HG03342 (cell line): ENCODE measurements around the gene SFXN5.

ENCODE experiments used
- ATAC-seq: cut with Tn5 transposase; IDR thresholded peaks from one replicate; pipeline ENCODE4 v1.9.1; 2021; ENCODE audit warnings: mild to moderate bottlenecking, moderate library complexity; ENCODE audit not compliant: unreplicated experiment

The SFXN5 gene

DNA sequence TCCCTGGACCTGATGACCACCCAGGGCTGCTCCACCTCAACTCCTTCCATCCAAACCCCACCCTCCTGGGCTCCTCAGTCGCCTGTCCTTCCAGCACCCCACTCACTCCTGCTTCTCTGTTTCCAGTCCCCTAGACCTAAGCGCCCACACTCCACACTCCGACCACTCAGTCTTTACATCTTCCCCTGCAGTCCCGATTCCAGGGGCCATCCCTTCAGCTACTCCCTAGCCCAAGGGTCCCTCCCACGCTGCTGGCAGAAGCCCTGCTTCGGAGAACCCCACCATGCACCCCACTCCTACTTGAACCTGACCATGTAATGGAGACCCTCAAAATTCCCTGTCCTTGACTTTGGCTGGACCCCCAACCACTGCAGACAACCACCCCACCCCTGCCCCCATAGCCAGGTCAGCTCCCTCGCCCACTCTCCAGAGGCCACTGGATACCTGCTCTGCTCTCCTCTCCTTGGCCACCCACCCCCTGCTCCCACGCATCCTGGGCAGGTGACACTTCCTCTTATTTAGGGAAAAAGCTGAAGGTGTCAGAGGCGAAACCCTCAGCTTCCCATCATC lies 126.0 kb downstream of the SFXN5 start:
- no peak for ATAC-seq

DNA sequence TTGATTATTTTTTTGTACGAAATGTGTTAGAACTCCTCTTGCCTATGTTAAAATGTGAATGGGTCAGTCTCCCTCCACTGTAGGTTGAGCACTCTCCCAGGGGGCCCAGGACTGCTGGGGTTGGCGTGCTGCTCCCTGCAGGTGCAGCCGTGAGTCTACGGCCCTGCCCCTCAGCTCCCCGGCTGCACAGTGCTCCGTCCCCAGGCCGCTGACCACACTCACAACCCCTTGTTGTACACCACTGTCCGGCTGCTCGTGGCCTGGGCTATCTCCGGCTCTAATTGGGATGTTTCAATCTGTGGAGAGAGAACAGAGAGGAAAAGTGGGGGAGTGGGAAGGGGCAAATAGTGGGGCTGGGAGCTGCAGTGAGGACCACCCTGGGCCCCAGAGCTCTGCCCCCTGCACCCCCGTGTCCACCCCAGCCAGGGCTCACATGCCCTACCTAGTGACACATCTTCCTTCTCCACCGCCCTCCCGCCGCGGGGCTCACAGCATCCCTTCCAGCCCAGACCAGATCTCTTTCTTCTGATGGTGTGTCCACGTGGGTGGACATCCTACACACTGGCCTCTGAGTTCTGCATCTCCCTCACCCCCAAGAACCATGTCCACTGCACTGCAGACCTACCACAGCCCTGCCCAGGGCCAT lies 126.6 kb downstream of the SFXN5 start:
- no peak for ATAC-seq

DNA sequence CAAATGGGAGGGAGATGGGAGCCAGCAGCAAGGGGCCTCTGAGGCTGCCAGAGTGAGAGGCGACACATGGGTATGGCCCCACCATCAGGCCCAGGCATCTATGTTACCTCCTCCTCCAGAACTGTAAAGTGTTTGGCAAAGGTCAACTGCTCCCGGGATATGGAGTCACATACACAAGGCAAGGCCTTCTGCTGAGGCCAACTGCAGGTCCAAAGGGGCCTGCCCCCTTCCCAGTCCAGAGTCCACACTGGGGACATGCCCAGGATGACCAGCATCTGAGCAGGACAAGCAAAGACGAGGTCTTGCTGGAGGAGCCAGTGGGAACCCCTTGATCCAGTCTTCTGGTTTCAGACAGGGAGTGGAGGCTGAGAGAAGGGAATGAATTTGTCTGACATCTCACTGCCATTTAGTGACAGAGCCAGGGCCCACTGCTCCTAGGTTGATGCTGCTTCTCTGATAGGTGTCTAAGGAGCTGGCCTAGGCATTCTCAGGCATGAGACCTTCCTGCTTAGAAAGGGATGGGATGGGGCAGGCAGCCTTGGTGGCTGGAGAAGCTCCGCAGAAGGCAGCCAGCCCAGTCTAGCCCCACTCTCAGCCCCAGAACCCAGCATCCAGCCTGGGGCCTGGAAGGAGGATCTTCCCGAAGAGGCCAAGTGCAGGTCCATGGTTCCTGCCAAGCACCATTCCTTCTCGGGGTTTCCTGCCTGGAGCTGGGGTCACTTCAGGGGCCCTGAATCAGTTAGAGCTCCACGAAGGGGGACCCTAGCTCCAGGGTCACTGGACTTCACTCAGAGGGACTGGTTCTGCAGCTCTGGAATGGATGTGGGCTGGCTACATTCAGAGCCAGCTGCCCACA lies 127.7 kb downstream of the SFXN5 start:
- ATAC-seq, result no peak

DNA sequence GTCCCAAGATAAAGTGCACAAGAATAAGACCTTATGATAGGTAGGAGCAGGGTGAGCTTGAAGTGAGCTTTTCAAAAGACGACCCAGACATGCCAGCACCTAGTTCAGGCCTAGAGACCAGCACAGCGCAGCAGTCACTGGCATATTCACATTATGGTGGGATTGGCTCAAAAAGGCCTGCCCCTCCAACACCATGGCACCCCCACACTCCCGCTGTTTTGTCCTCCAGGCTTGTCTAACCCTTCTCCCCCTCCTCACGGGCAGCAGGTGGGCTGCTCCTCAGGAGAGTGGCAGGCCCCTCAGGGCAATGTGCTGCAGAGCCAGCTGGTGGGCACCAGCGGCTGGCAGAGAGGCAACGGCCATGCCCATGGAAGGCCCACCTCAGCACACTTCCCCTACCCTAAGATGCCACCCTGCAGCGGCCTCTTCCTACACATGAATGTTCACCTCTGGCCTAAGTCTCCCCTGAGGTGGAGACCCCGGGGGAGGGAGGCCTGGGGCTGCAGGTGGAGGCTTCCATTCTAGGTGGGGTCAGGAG lies 128.6 kb downstream of the SFXN5 start:
- ATAC-seq, result no peak

DNA sequence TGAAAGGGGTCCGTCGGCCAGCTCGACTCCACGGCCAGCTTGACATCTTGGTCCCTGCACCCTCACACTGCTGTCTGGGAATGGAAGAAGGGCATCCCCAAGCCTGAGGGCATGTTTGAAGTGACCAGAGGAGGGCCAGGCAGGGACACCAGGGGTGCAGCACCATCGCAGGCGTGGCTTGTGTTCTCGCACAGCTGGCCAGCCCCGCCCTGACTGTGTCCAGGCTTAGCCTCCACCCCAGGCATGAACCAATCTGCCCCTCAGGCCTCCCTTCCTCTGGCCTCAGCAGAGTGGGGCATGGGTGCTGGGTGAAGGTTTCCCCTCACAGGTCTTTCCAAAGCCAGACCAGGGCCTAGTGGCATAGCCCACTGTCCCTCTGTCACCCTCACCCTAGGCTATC lies 129.2 kb downstream of the SFXN5 start:
- no peak for ATAC-seq

DNA sequence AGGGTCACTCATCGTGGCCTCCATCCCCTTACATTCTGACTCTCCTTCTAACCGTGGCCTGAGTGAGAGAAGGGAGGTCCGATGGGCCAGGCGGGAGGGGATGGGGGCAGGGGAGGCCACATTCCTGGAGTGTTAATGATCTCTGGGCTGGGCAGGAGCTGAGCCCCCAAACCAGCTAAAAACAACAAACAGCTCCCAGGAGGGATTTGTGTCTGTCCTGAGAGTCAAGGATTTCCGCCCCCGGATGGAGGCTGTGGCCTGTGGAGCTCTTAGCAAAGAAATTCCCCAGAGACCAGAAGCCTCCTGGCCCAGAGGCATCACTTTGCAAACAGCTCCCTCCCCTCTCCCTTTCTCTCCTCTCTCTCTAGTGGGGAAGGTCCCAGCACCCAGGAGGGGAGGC lies 130.7 kb downstream of the SFXN5 start:
- no peak for ATAC-seq

DNA sequence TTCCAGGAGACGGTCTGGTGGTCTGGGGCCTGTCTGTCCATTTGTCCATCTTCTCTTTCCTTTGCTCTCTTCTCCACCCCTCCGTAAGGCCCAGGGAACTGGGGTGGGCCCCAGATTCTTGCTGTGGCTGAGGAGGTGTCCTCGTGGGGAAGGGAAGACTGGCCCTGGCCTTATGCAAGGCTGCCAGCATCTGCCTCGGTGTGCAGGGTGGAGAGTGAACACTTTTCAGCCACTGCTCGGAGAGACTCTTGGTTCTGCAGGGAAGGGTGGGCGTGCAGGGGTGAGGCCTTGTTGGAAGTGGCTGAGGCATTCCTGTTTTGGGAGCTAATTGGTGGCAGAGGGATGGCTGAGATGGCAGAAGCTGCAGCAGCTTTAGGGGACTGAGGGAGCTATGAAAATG lies 131.2 kb downstream of the SFXN5 start:
- ATAC-seq, result no peak

DNA sequence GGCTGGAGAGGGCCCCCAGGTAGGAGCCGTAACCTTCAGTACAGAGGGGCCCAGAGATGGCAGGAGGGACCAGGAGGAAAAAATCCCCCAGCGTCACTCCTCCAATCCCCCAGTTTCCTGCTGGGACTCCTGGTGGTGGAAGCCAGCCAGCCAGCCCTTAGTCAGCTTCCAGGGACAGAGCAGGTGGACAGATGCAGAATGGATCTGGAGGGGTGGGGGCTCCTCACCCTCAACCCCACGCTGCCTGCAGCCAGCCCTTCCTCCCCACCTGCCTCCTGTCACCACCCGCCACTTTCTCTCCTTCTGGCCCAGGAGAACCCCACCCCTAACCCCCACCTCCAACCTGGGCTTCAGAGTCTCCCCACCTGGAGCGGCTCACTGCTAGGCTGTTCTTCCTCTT lies 133.1 kb downstream of the SFXN5 start:
- ATAC-seq, result no peak

DNA sequence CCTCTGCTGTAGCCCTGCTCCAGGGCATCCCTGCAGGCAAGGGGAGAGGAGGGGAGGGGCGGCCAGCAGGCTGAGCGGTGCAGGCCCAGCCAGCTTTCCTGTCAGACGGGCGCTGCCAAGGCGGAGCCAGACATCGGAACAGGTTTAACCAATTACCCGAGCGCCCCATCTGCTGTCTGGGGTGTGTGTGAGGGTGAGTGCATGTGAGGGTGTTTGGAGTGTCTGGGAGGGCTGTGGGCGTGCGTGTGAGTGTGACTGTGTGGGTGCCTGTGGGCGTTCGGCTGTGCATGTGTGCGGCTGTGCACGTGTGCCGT lies 134.2 kb downstream of the SFXN5 start:
- ATAC-seq, result no peak

DNA sequence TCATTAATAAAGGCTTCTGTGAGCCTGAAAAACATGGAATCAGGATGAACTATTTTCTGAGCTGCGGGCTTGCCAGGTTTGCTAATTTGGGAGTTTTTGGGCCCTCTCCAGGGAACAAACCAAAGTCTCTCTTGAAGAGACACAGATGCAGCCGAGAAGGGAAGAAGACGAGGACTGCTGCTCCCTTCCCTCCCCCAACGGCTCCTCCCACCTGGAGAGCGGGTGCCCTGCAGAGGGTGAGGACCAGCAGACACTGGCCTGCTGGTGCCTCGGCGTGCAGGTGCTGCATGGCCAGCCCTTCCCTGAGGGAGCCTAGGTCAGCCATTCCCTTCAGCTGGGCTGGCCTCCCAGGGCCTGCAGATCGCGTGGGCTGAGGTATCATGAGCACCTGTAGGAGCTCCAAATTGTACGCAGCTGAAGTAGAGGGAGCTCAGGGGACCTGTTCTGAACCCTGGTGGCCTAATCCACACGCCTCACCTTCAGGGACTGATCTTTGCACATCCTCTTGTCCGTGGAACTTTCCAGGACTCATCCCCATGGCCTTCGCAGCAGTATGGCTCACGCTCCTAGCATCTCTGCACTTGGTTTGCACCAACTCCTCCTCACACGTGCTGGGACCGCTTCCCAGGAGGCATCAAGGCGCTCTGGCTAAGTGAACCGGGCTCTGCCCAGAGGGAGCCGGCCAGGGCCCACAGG lies 134.7 kb downstream of the SFXN5 start:
- ATAC-seq, result no peak

DNA sequence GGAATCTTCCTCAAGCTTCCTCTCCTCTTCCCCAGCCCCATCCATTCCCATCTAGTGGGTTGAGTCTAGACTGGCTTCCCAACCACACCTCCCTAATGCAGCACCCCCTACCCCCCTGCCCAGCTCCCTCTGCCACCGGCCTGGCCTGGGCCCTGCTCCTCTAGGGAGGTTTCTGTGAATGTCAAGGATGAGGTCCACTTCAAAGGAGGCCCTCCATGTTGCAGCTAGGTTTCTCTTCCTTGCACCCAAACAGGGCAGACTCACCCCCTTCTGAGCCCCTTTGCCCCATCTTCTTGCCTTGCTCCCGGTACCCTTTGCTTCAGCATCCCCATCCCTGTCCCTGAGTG lies 135.9 kb downstream of the SFXN5 start:
- no peak for ATAC-seq

DNA sequence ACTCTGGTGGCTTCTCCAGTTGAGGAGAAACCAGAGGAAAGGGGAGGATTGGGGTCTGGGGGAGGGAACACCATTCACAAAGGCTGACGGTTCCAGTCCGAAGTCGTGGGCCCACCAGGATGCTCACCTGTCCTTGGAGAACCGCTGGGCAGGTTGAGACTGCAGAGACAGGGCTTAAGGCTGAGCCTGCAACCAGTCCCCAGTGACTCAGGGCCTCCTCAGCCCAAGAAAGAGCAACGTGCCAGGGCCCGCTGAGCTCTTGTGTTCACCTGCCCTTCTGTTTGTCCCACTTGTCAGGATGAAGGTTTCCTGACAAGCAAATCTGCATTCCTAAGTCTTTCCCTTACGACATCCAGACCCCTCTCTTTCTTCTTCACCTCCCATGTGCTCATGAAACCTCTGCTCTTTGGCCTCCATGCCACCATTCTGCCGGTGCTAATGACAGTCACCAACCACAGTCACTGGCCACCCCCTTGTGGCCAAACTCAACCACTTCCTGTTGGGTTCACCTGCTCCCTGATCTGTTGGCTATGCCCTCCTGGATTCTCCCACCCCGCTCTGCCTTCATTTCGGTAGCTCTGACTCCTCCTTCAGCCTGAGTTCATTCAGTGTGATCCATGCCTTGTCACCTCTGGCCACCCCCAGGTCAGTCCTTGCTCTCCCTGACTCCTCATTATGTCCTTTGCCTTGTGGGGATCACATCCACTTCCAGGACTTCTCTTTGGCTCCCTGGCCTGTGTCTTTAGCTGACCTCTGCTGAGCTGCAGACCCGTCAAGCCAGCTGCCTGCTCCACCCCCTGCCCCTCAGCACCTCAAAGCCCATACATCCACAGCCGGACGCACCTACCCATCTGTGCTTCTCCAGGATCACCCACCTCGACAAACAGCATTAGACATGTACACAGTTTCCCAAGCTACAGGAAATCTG lies 136.6 kb downstream of the SFXN5 start:
- no peak for ATAC-seq

DNA sequence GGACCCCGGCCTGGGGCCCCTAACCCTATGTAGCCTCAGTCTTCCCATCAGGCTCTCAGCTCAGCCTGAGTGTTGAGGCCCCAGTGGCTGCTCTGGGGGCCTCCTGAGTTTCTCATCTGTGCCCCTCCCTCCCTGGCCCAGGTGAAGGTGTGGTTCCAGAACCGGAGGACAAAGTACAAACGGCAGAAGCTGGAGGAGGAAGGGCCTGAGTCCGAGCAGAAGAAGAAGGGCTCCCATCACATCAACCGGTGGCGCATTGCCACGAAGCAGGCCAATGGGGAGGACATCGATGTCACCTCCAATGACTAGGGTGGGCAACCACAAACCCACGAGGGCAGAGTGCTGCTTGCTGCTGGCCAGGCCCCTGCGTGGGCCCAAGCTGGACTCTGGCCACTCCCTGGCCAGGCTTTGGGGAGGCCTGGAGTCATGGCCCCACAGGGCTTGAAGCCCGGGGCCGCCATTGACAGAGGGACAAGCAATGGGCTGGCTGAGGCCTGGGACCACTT lies 137.8 kb downstream of the SFXN5 start:
- ATAC-seq, result no peak

DNA sequence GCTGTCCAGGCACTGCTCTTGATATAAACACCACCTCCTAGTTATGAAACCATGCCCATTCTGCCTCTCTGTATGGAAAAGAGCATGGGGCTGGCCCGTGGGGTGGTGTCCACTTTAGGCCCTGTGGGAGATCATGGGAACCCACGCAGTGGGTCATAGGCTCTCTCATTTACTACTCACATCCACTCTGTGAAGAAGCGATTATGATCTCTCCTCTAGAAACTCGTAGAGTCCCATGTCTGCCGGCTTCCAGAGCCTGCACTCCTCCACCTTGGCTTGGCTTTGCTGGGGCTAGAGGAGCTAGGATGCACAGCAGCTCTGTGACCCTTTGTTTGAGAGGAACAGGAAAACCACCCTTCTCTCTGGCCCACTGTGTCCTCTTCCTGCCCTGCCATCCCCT lies 138.3 kb downstream of the SFXN5 start:
- no peak for ATAC-seq

DNA sequence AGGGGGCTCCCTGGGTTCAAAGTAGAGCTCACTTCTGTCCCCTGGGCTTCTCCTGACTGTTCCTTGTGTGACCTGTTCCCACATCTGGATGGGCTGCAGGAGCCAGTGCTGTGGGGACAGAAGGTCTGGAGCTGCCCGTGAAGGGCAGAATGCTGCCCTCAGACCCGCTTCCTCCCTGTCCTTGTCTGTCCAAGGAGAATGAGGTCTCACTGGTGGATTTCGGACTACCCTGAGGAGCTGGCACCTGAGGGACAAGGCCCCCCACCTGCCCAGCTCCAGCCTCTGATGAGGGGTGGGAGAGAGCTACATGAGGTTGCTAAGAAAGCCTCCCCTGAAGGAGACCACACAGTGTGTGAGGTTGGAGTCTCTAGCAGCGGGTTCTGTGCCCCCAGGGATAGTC lies 138.7 kb downstream of the SFXN5 start:
- ATAC-seq, result no peak

DNA sequence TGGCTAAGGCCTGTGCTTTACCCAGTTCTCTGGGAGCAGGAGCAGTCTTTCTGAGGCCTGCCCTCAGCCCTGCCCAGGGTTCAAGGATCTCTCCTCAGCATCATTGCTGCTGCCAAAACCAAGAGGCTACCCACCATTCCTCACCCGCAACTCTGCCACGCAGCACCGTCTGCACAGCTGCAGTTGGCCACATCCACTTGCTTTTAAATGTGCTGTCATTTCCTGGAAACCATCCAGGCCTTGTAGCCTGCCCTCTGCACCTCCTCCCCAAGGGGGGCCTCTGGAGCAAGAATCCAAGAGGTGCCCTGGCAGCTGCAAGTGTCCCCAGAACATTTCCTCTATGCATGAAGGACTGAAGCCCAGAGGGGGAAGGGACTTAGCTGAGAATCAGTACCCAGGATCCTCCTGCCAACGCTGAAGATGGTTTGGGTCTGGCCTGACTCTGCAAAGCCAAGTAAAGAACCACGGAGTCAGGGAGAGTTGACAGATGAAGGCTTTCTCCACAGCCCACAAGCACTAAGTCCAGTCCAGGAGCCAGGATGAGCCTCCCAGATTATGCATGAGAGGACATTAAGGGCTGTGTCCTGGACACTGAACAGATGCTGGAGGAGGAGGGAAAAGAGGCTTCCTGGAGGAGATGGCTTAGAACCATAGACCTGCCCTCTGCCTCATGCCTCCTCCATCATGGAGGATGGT lies 139.3 kb downstream of the SFXN5 start:
- ATAC-seq, result no peak

DNA sequence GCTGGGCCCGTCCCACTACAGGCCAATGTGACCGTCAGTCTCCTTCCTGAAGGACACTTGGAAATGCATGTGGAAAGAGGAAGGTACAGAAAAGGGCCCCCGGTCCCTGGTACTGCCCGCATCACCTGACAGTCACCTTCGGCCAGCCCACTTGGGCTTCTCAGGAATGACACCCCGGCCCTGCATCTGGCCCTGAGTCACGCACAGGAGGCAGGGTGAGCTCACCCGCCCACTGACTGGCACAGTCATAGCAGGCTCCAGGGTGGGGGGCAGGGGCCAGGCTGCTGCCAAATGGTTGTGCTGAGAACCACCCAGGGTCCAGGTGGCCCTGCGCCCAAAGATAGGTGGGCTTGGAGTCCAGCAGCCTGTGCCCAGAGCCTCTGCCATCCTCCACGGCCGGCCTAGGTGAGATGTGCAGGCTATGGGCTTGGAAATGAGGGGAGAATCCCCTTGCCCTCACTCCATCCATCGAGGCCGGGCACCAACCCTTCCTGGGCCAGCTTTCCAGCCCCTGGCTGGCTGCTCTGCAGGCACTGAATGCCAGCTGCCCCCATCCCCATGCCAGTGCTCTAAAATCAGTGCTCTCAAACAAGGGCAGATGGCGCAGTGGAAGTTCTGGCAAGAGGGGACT lies 140.1 kb downstream of the SFXN5 start:
- ATAC-seq, result no peak

DNA sequence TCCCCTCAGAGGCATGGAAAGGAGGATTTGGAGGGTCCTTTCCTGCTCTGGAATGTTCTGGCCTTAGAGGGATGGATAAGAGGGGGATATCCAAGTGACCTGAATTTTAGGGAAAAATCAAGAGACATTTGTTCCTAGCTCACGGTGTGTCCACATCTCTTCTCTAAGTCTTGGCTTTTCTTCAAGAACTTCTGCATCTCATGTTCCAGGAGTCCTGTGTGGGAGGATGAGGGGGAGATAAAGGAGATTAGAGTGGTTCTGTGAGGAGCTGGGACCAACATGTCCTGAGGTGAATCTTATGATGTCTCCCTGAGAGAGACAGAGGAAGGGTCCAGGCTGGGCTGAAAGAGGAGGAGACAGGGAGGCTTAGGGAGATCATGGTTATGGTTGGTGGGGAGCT lies 142.5 kb downstream of the SFXN5 start:
- no peak for ATAC-seq
